GM23248 (cell line): Measurements from ENCODE around the gene MTCL1. TPM values are rescaled to one million over a fixed set of nuclear protein-coding genes. Genes with fewer than 3 reads are reported as not detected.
A peak's percentile ranks its signal among the peaks of the same experiment; 100 is the strongest.

Source experiments
- DNase-seq: peaks from one replicate; pipeline ENCODE4 v3.0.0-alpha.2; 2015
- H2AFZ ChIP-seq: fragments of 200-600 bp; sonication (generic); 2 replicates; pipeline ENCODE4 v1.6.1; 2016; ENCODE audit warnings: antibody characterized with exemption
- H3F3A ChIP-seq: fragments of 200-600 bp; sonication (generic); 2 replicates; pipeline ENCODE4 v1.6.1; 2016; ENCODE audit warnings: mild to moderate bottlenecking, antibody characterized with exemption, mixed run types; ENCODE audit not compliant: insufficient read depth
- H3K27ac ChIP-seq: fragments of 200-600 bp; sonication (generic); 2 replicates; pipeline ENCODE4 v1.5.1; 2016; ENCODE audit warnings: mild to moderate bottlenecking
- H3K27me3 ChIP-seq: fragments of 200-600 bp; sonication (generic); replicated peaks from 2 replicates; pipeline ENCODE4 v1.6.1; 2016; ENCODE audit warnings: mild to moderate bottlenecking; ENCODE audit not compliant: insufficient read depth
- H3K36me3 ChIP-seq: fragments of 200-600 bp; sonication (generic); 2 replicates; pipeline ENCODE4 v1.6.1; 2016; ENCODE audit warnings: low read depth, mild to moderate bottlenecking
- H3K4me1 ChIP-seq: fragments of 200-600 bp; sonication (generic); 2 replicates; pipeline ENCODE4 v1.6.1; 2016; ENCODE audit warnings: mild to moderate bottlenecking; ENCODE audit not compliant: insufficient read depth
- H3K4me2 ChIP-seq: fragments of 200-600 bp; sonication (generic); one replicate; pipeline ENCODE4 v1.6.1; 2016; ENCODE audit warnings: mild to moderate bottlenecking; ENCODE audit not compliant: unreplicated experiment
- H3K4me3 ChIP-seq: fragments of 200-600 bp; sonication (generic); 2 replicates; pipeline ENCODE4 v1.5.1; 2016; ENCODE audit warnings: mild to moderate bottlenecking
- H3K79me2 ChIP-seq: fragments of 200-600 bp; sonication (generic); 2 replicates; pipeline ENCODE4 v1.6.1; 2016; ENCODE audit warnings: mild to moderate bottlenecking; ENCODE audit not compliant: insufficient read depth
- H3K9ac ChIP-seq: fragments of 200-600 bp; sonication (generic); 2 replicates; pipeline ENCODE4 v1.6.1; 2016; ENCODE audit warnings: mild to moderate bottlenecking
- H3K9me2 ChIP-seq: fragments of 200-600 bp; sonication (generic); 2 replicates; pipeline ENCODE4 v1.6.1; 2016; ENCODE audit warnings: mixed run types, mild to moderate bottlenecking, moderate library complexity; ENCODE audit not compliant: insufficient read depth
- H3K9me3 ChIP-seq: fragments of 200-600 bp; sonication (generic); one replicate; pipeline ENCODE4 v1.6.1; 2017; ENCODE audit warnings: low read depth
- H4K20me1 ChIP-seq: fragments of 200-600 bp; sonication (generic); 2 replicates; pipeline ENCODE4 v1.6.0; 2016; ENCODE audit not compliant: insufficient read depth
- EZH2 ChIP-seq: fragments of 200-600 bp; sonication (generic); IDR thresholded peaks from 2 replicates; pipeline ENCODE4 v1.6.1; 2018; ENCODE audit warnings: antibody characterized with exemption, mild to moderate bottlenecking; ENCODE audit not compliant: insufficient read depth, poor library complexity, severe bottlenecking
- EZH2phosphoT487 ChIP-seq: fragments of 200-600 bp; sonication (generic); IDR thresholded peaks from 2 replicates; pipeline ENCODE4 v1.6.1; 2018; ENCODE audit warnings: antibody characterized with exemption, moderate library complexity, mild to moderate bottlenecking, low read depth; ENCODE audit not compliant: insufficient read depth
- WGBS, 2 experiments: methylation state at CpG; one replicate each; pipeline ENCODE4 v1.1.6; 2015 to 2017; ENCODE audit warnings: low lambda C conversion rate in 2 of 2, low coverage in 1 of 2; ENCODE audit errors: missing lambda C conversion rate in 2 of 2; 5-methylcytosine and 5-hydroxymethylcytosine counted together
- in situ Hi-C: fragments of 300-500 bp; cut with MboI; formaldehyde crosslinking; loops from 2 replicates; pipeline ENCODE4 v1.15.0; 2020
- polyA plus RNA-seq: library from polyadenylated mRNA; unstranded; fragments of >200 nt; fragmentation: Nextera tagmentation; extraction: Ambion mirVana; gene quantifications from 2 replicates; pipeline ENCODE4 v1.2.1, GENCODE V29; 2016
- total RNA-seq: library from RNA; depleted of rRNA; stranded (reverse); fragments of >200 nt; shearing (Covaris generic); gene quantifications from 2 replicates; pipeline ENCODE4 v1.2.3, GENCODE V29; 2014

MTCL1 gene
- total and polyA plus RNA-seq, 2 experiments from 2014 or later: 10.3 to 36.9 TPM

DNA sequence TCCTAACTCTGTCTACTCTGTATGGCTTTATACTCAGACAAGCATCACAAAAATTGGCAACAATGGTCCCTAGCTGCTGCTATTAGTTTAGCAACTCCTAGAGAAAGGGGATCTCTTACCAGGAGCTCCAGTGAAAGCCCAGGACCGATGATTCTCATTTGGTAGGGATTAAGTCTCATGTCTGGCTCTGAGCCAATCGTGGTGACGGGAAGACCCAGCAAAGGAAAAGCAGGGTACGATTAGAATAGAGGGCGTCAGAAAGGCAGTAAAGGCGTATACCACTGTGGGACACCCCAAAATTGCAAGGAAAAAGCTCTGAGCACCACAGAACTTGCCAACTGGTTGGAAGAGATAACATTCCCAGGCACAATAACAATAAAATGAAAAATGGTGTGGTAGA is 129.5 kb downstream of the MTCL1 start:
- Histone ChIP-seq H2AFZ (no peak overlapping the region), H4K20me1 (no peaks in the 10 kb centered on the region), H3K9ac (no peak overlapping the region), H3F3A (peaks cover 23% of the 10 kb centered on the region), H3K36me3 (peaks cover 7% of the 10 kb centered on the region; the same call in 1 of the 2 replicates), H3K4me3 (no peak overlapping the region), H3K9me3 (no peaks in the 10 kb centered on the region), H3K27me3 (no peaks in the 10 kb centered on the region), H3K79me2 (no peaks in the 10 kb centered on the region), H3K9me2 (no peaks in the 10 kb centered on the region), H3K4me2 (peak overlapping the region; percentile 2), H3K27ac (peak overlapping the region; percentile 35), H3K4me1 (peaks cover 20% of the 10 kb centered on the region)
- WGBS, 2 experiments: 46 to 60% methylated on average over 6 of the region's 6 CpGs
- TF ChIP-seq EZH2phosphoT487 (no peak), EZH2 (no peak)
- peak; percentile 26 for DNase-seq
- in situ Hi-C loops: no loop called here

DNA sequence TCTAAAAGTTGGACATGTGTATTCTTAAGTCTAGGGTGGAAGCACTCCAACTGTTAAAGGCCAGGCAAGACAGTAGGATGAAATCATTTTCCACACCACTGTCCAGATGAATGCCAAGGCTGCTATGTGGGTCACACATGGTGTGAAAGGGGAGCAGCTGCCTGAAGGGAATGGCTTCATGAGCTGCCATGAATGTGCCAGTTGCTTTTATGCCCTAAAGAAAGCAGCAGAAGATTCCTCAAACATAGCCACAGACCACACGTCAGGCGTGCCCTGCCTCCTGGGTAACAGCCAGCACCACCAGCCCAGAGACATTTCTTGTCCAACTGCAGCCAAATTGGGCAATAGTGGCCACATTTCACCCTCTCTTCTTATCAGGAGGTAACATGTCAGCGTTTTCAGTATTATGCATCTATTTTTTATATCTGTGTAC is 130.2 kb downstream of the MTCL1 start:
- Histone ChIP-seq H3K27ac (peak overlapping the region; percentile 35), H3K4me2 (peak overlapping the region; percentile 2), H3K4me1 (peaks cover 20% of the 10 kb centered on the region), H3K9me2 (no peaks in the 10 kb centered on the region), H4K20me1 (no peaks in the 10 kb centered on the region), H3K36me3 (peaks cover 7% of the 10 kb centered on the region; the same call in 1 of the 2 replicates), H3K4me3 (no peak overlapping the region), H3K9me3 (no peaks in the 10 kb centered on the region), H3K79me2 (no peaks in the 10 kb centered on the region), H2AFZ (no peak overlapping the region), H3K27me3 (no peaks in the 10 kb centered on the region), H3K9ac (no peak overlapping the region), H3F3A (peaks cover 23% of the 10 kb centered on the region)
- in situ Hi-C loops: no loop called here
- TF ChIP-seq EZH2phosphoT487: no peak
- no peak for TF ChIP-seq EZH2
- 10 to 15% methylated on average over 3 of the region's 3 CpGs for WGBS, 2 experiments
- peak; percentile 82 for DNase-seq

DNA sequence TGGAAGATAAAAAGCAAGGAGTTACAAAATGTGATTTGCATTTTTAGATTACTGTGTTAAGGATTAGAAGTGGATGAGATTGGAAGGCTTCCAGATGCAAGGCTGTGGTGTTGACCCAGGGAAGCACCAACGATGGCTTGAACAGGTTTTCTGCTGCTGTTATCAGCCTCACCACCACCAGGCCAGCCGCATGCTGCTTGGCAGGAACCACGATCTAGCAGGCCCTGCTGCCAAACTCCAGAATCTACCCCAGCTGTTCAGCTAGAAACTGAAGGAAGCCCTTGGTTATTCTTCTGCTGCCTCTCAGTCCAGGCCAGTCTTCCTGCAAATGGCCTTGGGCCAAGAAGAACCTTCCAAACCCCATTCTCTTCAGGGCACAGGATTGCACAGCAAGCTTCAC is 133.9 kb downstream of the MTCL1 start:
- TF ChIP-seq EZH2phosphoT487: no peak
- TF ChIP-seq EZH2: no peak
- peaks cover 24% of the 10 kb centered on the region for H3K4me1 ChIP-seq
- H3K9ac ChIP-seq: no peak overlapping the region
- H3K36me3 ChIP-seq: no peaks in the 10 kb centered on the region
- no peaks in the 10 kb centered on the region for H3K9me2 ChIP-seq
- 31 to 45% methylated on average over 3 of the region's 3 CpGs for WGBS, 2 experiments
- no peaks in the 10 kb centered on the region for H3K27me3 ChIP-seq
- peaks cover 20% of the 10 kb centered on the region for H3F3A ChIP-seq
- H3K27ac ChIP-seq: no peak overlapping the region
- in situ Hi-C loops: no loop called here
- H3K4me3 ChIP-seq: no peak overlapping the region
- no peaks in the 10 kb centered on the region for H4K20me1 ChIP-seq
- H2AFZ ChIP-seq: no peak overlapping the region
- H3K9me3 ChIP-seq: no peaks in the 10 kb centered on the region
- H3K79me2 ChIP-seq: no peaks in the 10 kb centered on the region
- no peak overlapping the region for H3K4me2 ChIP-seq
- no peak for DNase-seq

DNA sequence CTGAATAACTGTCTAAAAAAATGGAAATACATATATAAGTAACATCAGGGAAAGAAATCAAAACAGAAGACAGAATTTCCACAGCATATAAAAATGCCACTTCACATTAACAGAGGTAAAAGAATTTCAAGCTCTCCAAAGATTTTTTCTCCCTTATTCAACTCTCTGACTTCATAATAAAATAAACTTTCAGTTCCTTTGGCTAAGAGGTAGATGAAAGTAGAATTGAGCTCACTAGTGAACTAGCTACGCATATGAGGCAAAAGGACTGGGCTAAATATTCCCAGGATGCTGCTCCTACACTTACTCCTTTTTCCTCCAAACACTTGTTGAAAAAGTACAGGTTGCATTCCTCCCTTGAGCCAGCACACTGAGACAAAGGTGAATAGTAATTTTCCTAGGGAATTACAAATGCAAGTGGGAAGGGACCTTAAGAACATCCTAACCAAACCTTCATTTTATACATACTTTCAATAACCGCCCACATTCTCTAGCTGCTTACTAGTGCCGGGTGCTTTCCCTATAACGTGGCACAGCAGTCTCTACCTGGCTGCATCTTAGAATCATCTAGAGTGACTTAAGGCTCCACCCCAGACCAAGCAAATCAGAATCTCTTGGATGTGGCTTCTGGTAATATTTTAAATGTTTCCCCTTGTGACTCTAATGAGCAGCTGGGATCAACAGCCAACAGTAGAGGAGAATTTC is 136.6 kb downstream of the MTCL1 start:
- H3K9ac ChIP-seq: no peak overlapping the region
- 69 to 77% methylated on average over 4 of the region's 4 CpGs for WGBS, 2 experiments
- TF ChIP-seq EZH2: no peak
- TF ChIP-seq EZH2phosphoT487: no peak
- no peak overlapping the region for H3K4me3 ChIP-seq
- 0 out of 2 replicates have a peak overlapping the region, but pooled peaks have one; percentile 21 for H2AFZ ChIP-seq
- H3K27ac ChIP-seq: no peak overlapping the region
- in situ Hi-C loops: no loop called here
- H3F3A ChIP-seq: 0 out of 2 replicates have a peak, but pooled peaks cover 9% of the 10 kb centered on the region
- no peaks in the 10 kb centered on the region for H3K79me2 ChIP-seq
- H4K20me1 ChIP-seq: no peaks in the 10 kb centered on the region
- no peaks in the 10 kb centered on the region for H3K36me3 ChIP-seq
- H3K4me2 ChIP-seq: no peak overlapping the region
- no peaks in the 10 kb centered on the region for H3K27me3 ChIP-seq
- peak; percentile 18 for DNase-seq
- peaks cover 4% of the 10 kb centered on the region; the same call in 1 of the 2 replicates for H3K4me1 ChIP-seq
- H3K9me3 ChIP-seq: no peaks in the 10 kb centered on the region
- no peaks in the 10 kb centered on the region for H3K9me2 ChIP-seq
